WTC11 (cell line): Measurements from ENCODE around the gene PIWIL1. TPM values are rescaled to one million over a fixed set of nuclear protein-coding genes. Genes with fewer than 3 reads are reported as not detected.

Experiments
- ATAC-seq: fragments of 200-7000 bp; cut with Tn5 transposase; 2 replicates; pipeline ENCODE4 v1.10.0; 2021; ENCODE audit warnings: mild to moderate bottlenecking, moderate library complexity
- CTCF ChIA-PET: fragments of 300-600 bp; sonication (Branson Sonifier 250); formaldehyde crosslinking; loops from one replicate; lab custom pipeline; 2021; ENCODE audit warnings: antibody characterized with exemption; lab: Charles Lee
- POLR2A ChIA-PET: fragments of 350-600 bp; sonication (Branson Sonifier 250); formaldehyde crosslinking; loops from one replicate; lab custom pipeline; 2021; ENCODE audit warnings: antibody characterized with exemption; lab: Charles Lee
- DNase-seq: peaks from one replicate; pipeline ENCODE4 v3.0.0; 2021; ENCODE audit warnings: low spot score
- H3K27ac Mint-ChIP-seq: 2 replicates; pipeline ENCODE4 v1.8.0; 2021; ENCODE audit warnings: mixed read lengths
- H3K27me3 Mint-ChIP-seq: 2 replicates; pipeline ENCODE4 v1.8.0; 2021; ENCODE audit warnings: low read depth, mild to moderate bottlenecking, moderate library complexity, mixed read lengths
- H3K36me3 Mint-ChIP-seq: 2 replicates; pipeline ENCODE4 v1.8.0; 2021; ENCODE audit warnings: mixed read lengths
- H3K4me1 Mint-ChIP-seq: 2 replicates; pipeline ENCODE4 v1.8.0; 2022; ENCODE audit warnings: mixed read lengths
- H3K4me3 Mint-ChIP-seq: 2 replicates; pipeline ENCODE4 v1.8.0; 2021; ENCODE audit warnings: mild to moderate bottlenecking, moderate library complexity, mixed read lengths
- H3K9me3 Mint-ChIP-seq: 2 replicates; pipeline ENCODE4 v1.8.0; 2021; ENCODE audit warnings: mixed read lengths
- AFF4 ChIP-seq: sonication (generic); formaldehyde crosslinking; IDR thresholded peaks from 2 replicates; pipeline ENCODE4 v1.8.1; 2023; ENCODE audit warnings: mild to moderate bottlenecking, missing genetic modification reagents, borderline replicate concordance
- ARID4B ChIP-seq: sonication (generic); formaldehyde crosslinking; IDR thresholded peaks from 2 replicates; pipeline ENCODE4 v1.8.0; 2023; ENCODE audit warnings: missing genetic modification reagents, mild to moderate bottlenecking, borderline replicate concordance
- ESRRA ChIP-seq: sonication (generic); formaldehyde crosslinking; IDR thresholded peaks from 2 replicates; pipeline ENCODE4 v1.8.1; 2022; ENCODE audit warnings: mild to moderate bottlenecking, missing genetic modification reagents, borderline replicate concordance
- ETV6 ChIP-seq: sonication (generic); formaldehyde crosslinking; IDR thresholded peaks from 2 replicates; pipeline ENCODE4 v1.8.1; 2022; ENCODE audit warnings: mild to moderate bottlenecking, missing genetic modification reagents
- FOXP1 ChIP-seq: sonication (generic); formaldehyde crosslinking; IDR thresholded peaks from 2 replicates; pipeline ENCODE4 v1.8.0; 2022; ENCODE audit warnings: missing genetic modification reagents, mild to moderate bottlenecking, moderate library complexity, borderline replicate concordance
- GTF2I ChIP-seq: fragments of 250-450 bp; sonication (Bioruptor Pico); conservative IDR thresholded peaks from 2 replicates; pipeline ENCODE4 v1.4.0; 2021; ENCODE audit warnings: mild to moderate bottlenecking
- NR2C2 ChIP-seq: sonication (generic); formaldehyde crosslinking; IDR thresholded peaks from 2 replicates; pipeline ENCODE4 v1.8.0; 2022; ENCODE audit warnings: mild to moderate bottlenecking, missing genetic modification reagents
- PRDM15 ChIP-seq: sonication (generic); formaldehyde crosslinking; IDR thresholded peaks from 2 replicates; pipeline ENCODE4 v1.8.0; 2022; ENCODE audit warnings: missing genetic modification reagents
- SMAD4 ChIP-seq: sonication (generic); formaldehyde crosslinking; IDR thresholded peaks from 2 replicates; pipeline ENCODE4 v1.8.0; 2022; ENCODE audit warnings: mild to moderate bottlenecking, missing genetic modification reagents
- TCF7 ChIP-seq: sonication (generic); formaldehyde crosslinking; IDR thresholded peaks from 2 replicates; pipeline ENCODE4 v1.8.0; 2022; ENCODE audit warnings: mild to moderate bottlenecking, low read depth, missing genetic modification reagents, moderate library complexity
- ZNF416 ChIP-seq: fragments of 250-450 bp; sonication (Bioruptor Pico); IDR thresholded peaks from 2 replicates; pipeline ENCODE4 v1.9.0; 2021; ENCODE audit warnings: mild to moderate bottlenecking, inconsistent platforms
- total RNA-seq: library from RNA; stranded (reverse); gene quantifications from 3 replicates; pipeline ENCODE4 v1.2.3, GENCODE V29; 2021

The PIWIL1 gene
- total RNA-seq, 1 experiment from 2014 or later: not detected

- TF ChIP-seq SMAD4 (no peak), AFF4 (no peak), ESRRA (CRISPR knock-in tag) (no peak)
- peaks cover 6% of the 10 kb centered on the region; the same call in 1 of the 2 replicates for H3K4me1 Mint-ChIP-seq
- H3K36me3 Mint-ChIP-seq: peaks cover 27% of the 10 kb centered on the region
- no peak for DNase-seq
- peaks cover 22% of the 10 kb centered on the region for H3K27me3 Mint-ChIP-seq
- no peak overlapping the region for H3K4me3 Mint-ChIP-seq
- ChIA-PET CTCF (interaction anchor here (0.6 to 1.2 kb wide), 5 partner anchors 58 to 409 kb away, joined by 3 to 4 read pairs (median 3); no protein-coding TSS in a partner anchor), POLR2A (no interaction called here)
- H3K27ac Mint-ChIP-seq: no peak overlapping the region
- peaks cover 37% of the 10 kb centered on the region for H3K9me3 Mint-ChIP-seq
- ATAC-seq: no peak
These were observed 1.3 kb downstream of the PIWIL1 start for GRCh38 chr12:130338794-130339601.

- TF ChIP-seq ETV6 (no peak), ZNF416 (CRISPR knock-in tag) (no peak), TCF7 (no peak), GTF2I (CRISPR knock-in tag) (no peak), FOXP1 (no peak), ARID4B (CRISPR knock-in tag) (no peak), PRDM15 (CRISPR knock-in tag) (no peak), NR2C2 (CRISPR knock-in tag) (no peak)
These were observed 2.3 kb downstream of the PIWIL1 start for GRCh38 chr12:130339951-130340350.

More at GRCh38 chr12:130339951-130340350, 2.3 kb downstream of the PIWIL1 start:
- ATAC-seq (no peak), DNase-seq (no peak)
- H3K27ac Mint-ChIP-seq: no peak overlapping the region
- peaks cover 22% of the 10 kb centered on the region for H3K36me3 Mint-ChIP-seq
- ChIA-PET POLR2A (no interaction called here), CTCF (interaction anchor here (0.6 to 1.2 kb wide), 5 partner anchors 59 to 408 kb away, joined by 3 to 4 read pairs (median 3); no protein-coding TSS in a partner anchor)
- peaks cover 28% of the 10 kb centered on the region for H3K9me3 Mint-ChIP-seq
- no peak overlapping the region for H3K4me3 Mint-ChIP-seq
- H3K27me3 Mint-ChIP-seq: peaks cover 15% of the 10 kb centered on the region
- peaks cover 6% of the 10 kb centered on the region; the same call in 1 of the 2 replicates for H3K4me1 Mint-ChIP-seq
